CD4-positive, alpha-beta T cell (primary cell): ENCODE results near the gene HAGHL. TPM values are rescaled to one million over a fixed set of nuclear protein-coding genes. Genes with fewer than 3 reads are reported as not detected.

Experiments used
- ATAC-seq: fragments of 200-7000 bp; cut with Tn5 transposase; one replicate; pipeline ENCODE4 v1.10.0; 2022; ENCODE audit warnings: mild to moderate bottlenecking; ENCODE audit not compliant: poor library complexity
- CTCF ChIA-PET: fragments of 350-600 bp; sonication (Branson Sonifier 250); formaldehyde crosslinking; loops from one replicate; lab custom pipeline; 2021; ENCODE audit warnings: antibody characterized with exemption, inconsistent platforms; lab: Charles Lee
- POLR2A ChIA-PET: fragments of 350-600 bp; sonication (Branson Sonifier 250); formaldehyde crosslinking; loops from one replicate; lab custom pipeline; 2021; ENCODE audit warnings: antibody characterized with exemption, inconsistent platforms; lab: Charles Lee
- DNase-seq, 14 experiments: peaks; one replicate each; pipeline ENCODE4 v3.0.0-alpha.2; 2013 to 2020; ENCODE audit warnings: mixed read lengths in 2 of 14
- H3K27ac ChIP-seq, 2 donors: one replicate each; pipeline versions ENCODE4 v1.5.1 to v1.7.0; 2013; ENCODE audit warnings: low read length in 2 of 2, low read depth in 1 of 2, mild to moderate bottlenecking in 1 of 2
- H3K27me3 ChIP-seq, 2 experiments: 1 replicate in 1 of 2; 2 replicates in 1 of 2; pipeline versions ENCODE4 v1.6.1 to v1.7.0; 2013; ENCODE audit warnings: low read length in 2 of 2, control low read depth in 1 of 2, mild to moderate bottlenecking in 1 of 2, moderate library complexity in 1 of 2; ENCODE audit not compliant: insufficient read depth in 2 of 2, control insufficient read depth in 1 of 2
- H3K36me3 ChIP-seq: one replicate; pipeline ENCODE4 v1.6.1; 2013; ENCODE audit warnings: low read length, control low read depth; ENCODE audit not compliant: insufficient read depth
- H3K4me1 ChIP-seq: one replicate; pipeline ENCODE4 v1.6.1; 2013; ENCODE audit warnings: low read length, control low read depth; ENCODE audit not compliant: insufficient read depth
- H3K4me3 ChIP-seq: one replicate; pipeline ENCODE4 v1.5.1; 2013; ENCODE audit warnings: mild to moderate bottlenecking, low read length, moderate library complexity
- H3K9me3 ChIP-seq, 2 experiments: 1 replicate in 1 of 2; 2 replicates in 1 of 2; pipeline versions ENCODE4 v1.6.1 to v1.7.0; 2013; ENCODE audit warnings: low read length in 2 of 2, mild to moderate bottlenecking in 2 of 2, control low read depth in 1 of 2, moderate library complexity in 1 of 2; ENCODE audit not compliant: control insufficient read depth in 1 of 2, insufficient read depth in 1 of 2
- H3K27ac Mint-ChIP-seq: one replicate; pipeline ENCODE4 v1.8.0; 2020; ENCODE audit warnings: mixed read lengths
- H3K27me3 Mint-ChIP-seq: one replicate; pipeline ENCODE4 v1.8.0; 2021; ENCODE audit warnings: mixed read lengths
- H3K36me3 Mint-ChIP-seq: one replicate; pipeline ENCODE4 v1.8.0; 2021; ENCODE audit warnings: low read depth, mixed read lengths
- H3K4me1 Mint-ChIP-seq: one replicate; pipeline ENCODE4 v1.8.0; 2021; ENCODE audit warnings: low read depth, mixed read lengths
- H3K4me3 Mint-ChIP-seq: one replicate; pipeline ENCODE4 v1.8.0; 2020; ENCODE audit warnings: mild to moderate bottlenecking, mixed read lengths
- H3K9me3 Mint-ChIP-seq: one replicate; pipeline ENCODE4 v1.8.0; 2020; ENCODE audit warnings: mixed read lengths
- intact Hi-C, 2 experiments: fragments of 100-400 bp; cut with DNase I in 1 of 2; cut with micrococcal nuclease in 1 of 2; formaldehyde crosslinking; loops; one replicate each; pipeline versions ENCODE4 v1.15.1 to v1.9.0; 2023 to 2025; cut with DNase I, micrococcal nuclease
- total RNA-seq, 174 experiments: library from RNA in 2 of 174; stranded (reverse) in 2 of 174; gene quantifications; one replicate each; pipeline ENCODE4 v1.2.3 and lab custom pipeline; 2021 to 2026
- TF ChIP-seq, protein P1 (sequence below): fragments of 200-600 bp; IDR thresholded peaks from one replicate; pipeline ENCODE4 v1.8.0; 2022; ENCODE audit warnings: antibody characterized with exemption, mild to moderate bottlenecking

The HAGHL gene
- total RNA-seq, 2 experiments from 2014 or later: 7.1 to 9.2 TPM

GRCh38 chr16:698911-699671 lies 27.8 kb upstream of the HAGHL start:
- Mint-ChIP-seq H3K27me3 (peaks cover 20% of the 10 kb centered on the region), H3K4me3 (peak overlapping the region; percentile 62)

DNA sequence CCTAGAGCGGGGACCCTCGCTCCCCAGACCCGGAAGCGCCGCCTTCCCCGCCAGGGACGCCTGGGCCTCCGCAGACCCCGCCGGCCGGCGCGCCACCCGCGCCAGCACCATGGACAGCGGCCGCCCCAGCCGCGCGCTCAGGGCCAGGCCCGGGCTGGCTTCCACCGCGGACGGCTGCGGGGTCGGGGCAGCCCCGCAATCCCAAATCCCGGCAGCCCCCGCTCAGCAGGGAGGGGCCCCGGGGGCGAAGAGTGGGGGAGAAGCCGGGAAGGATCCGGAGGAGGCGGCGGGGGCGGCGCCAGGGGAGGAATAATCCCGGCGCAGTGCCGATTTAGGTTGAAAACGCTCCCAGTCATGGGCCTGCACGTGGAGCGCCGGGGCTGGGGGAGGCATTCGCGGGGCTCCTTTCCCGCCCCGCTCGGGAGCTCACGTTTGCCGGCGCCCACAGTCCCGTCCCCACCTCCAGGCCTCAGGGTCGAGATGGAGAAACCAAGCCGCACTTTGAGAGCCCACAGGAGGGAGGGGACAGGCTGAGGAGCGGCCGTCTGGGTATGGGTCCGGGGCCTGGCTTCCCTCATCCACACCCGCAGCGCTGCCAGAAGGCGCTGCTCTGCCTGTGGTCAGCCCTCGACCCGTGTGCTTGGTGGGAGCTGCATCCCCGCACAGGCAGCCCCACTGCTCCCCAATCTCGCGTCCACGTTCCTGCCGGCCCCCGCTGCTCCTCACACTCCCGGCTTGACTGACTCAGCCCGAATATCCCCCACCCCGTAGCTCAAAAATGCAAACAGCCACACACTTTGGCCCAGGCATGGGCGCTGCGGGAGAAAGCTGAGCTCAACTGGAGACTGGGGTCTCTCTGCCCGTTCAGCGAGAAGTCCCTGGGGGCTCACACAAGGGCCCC lies 26.0 kb upstream of the HAGHL start:
- peak in 11 of 14 experiments; percentile 34 to 78 (median 51) for DNase-seq
- peaks cover 59% of the 10 kb centered on the region for H3K4me1 ChIP-seq
- H3K9me3 ChIP-seq: peaks cover 0 to 48% of the 10 kb centered on the region in 2 experiments
- intact Hi-C loops: no loop called here
- Mint-ChIP-seq H3K36me3 (no peaks in the 10 kb centered on the region), H3K4me3 (no peak overlapping the region), H3K4me1 (no peaks in the 10 kb centered on the region), H3K27me3 (peaks cover 20% of the 10 kb centered on the region), H3K27ac (no peak overlapping the region), H3K9me3 (no peaks in the 10 kb centered on the region)
- H3K27ac ChIP-seq: no peak overlapping the region
- peak; percentile 71 for ATAC-seq
- POLR2A ChIA-PET: interaction anchor here (1.1 kb wide), 1 partner anchor 87 kb away, joined by 3 read pairs; the partner anchor contains the start of genes CHTF18 and RPUSD1
- CTCF ChIA-PET: no interaction called here
- no peaks in the 10 kb centered on the region for H3K36me3 ChIP-seq
- H3K4me3 ChIP-seq: no peak overlapping the region
- TF ChIP-seq, protein P1, sequence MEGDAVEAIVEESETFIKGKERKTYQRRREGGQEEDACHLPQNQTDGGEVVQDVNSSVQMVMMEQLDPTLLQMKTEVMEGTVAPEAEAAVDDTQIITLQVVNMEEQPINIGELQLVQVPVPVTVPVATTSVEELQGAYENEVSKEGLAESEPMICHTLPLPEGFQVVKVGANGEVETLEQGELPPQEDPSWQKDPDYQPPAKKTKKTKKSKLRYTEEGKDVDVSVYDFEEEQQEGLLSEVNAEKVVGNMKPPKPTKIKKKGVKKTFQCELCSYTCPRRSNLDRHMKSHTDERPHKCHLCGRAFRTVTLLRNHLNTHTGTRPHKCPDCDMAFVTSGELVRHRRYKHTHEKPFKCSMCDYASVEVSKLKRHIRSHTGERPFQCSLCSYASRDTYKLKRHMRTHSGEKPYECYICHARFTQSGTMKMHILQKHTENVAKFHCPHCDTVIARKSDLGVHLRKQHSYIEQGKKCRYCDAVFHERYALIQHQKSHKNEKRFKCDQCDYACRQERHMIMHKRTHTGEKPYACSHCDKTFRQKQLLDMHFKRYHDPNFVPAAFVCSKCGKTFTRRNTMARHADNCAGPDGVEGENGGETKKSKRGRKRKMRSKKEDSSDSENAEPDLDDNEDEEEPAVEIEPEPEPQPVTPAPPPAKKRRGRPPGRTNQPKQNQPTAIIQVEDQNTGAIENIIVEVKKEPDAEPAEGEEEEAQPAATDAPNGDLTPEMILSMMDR: no peak
- H3K27me3 ChIP-seq: peaks cover 41 to 45% of the 10 kb centered on the region in 2 experiments

More at GRCh38 chr16:698911-699671, 27.8 kb upstream of the HAGHL start:
- no peak for ATAC-seq
- ChIA-PET POLR2A (interaction anchor here (1.4 kb wide), 1 partner anchor 16 kb away, joined by 3 read pairs; the partner anchor contains the start of gene METRN), CTCF (no interaction called here)
- Mint-ChIP-seq H3K4me1 (peaks cover 7% of the 10 kb centered on the region), H3K9me3 (no peaks in the 10 kb centered on the region), H3K27ac (no peak overlapping the region), H3K36me3 (no peaks in the 10 kb centered on the region)
- DNase-seq: peak in 1 of 14 experiments; percentile 74
- TF ChIP-seq, protein P1: no peak
- Histone ChIP-seq H3K36me3 (no peaks in the 10 kb centered on the region), H3K9me3 (peaks cover 0 to 40% of the 10 kb centered on the region in 2 experiments), H3K4me1 (peaks cover 69% of the 10 kb centered on the region), H3K27me3 (peaks cover 31 to 34% of the 10 kb centered on the region in 2 experiments), H3K27ac (no peak overlapping the region), H3K4me3 (no peak overlapping the region)
- intact Hi-C loops: loop anchor here in 1 of 2 experiments (10.0 kb wide), 2 partner anchors 716 to 1266 kb away; partner anchors contain the start of genes RNF151, RPS2 and UNKL

DNA sequence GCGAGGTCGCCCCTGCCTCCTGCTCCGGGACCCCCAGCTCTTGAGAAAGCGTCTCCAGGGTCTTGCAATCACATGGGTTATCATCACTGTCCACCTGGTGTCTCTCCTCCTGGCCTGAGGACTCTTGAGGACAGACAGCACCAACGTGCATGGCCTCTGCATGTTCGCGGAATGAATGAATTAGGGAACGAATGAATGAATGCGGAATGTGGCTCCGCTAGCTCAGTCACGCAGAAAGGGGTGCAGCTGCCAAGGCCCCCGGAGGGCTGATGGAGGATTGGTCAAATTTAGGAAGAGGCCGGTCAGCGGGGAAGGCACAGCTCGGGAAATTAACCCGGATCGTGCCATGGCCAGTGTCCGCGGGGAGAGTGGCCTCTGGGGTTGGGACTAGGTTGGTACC lies 24.6 kb upstream of the HAGHL start:
- Histone ChIP-seq H3K36me3 (no peaks in the 10 kb centered on the region), H3K4me3 (no peak overlapping the region), H3K27me3 (peaks cover 53 to 57% of the 10 kb centered on the region in 2 experiments), H3K27ac (no peak overlapping the region), H3K9me3 (peaks cover 0 to 62% of the 10 kb centered on the region in 2 experiments), H3K4me1 (peaks cover 62% of the 10 kb centered on the region)
- H3K9me3 Mint-ChIP-seq: no peaks in the 10 kb centered on the region
- CTCF ChIA-PET: interaction anchor here (1.0 kb wide), 1 partner anchor 34 kb away, joined by 3 read pairs; the partner anchor contains the start of gene RHOT2
- H3K4me1 Mint-ChIP-seq: no peaks in the 10 kb centered on the region
- no peaks in the 10 kb centered on the region for H3K36me3 Mint-ChIP-seq
- intact Hi-C loops: no loop called here
- H3K4me3 Mint-ChIP-seq: no peak overlapping the region
- POLR2A ChIA-PET: no interaction called here
- TF ChIP-seq, protein P1: no peak
- DNase-seq (no peak), ATAC-seq (no peak)
- H3K27me3 Mint-ChIP-seq: peaks cover 32% of the 10 kb centered on the region
- H3K27ac Mint-ChIP-seq: no peak overlapping the region
